Breast epithelium (tissue), 4 donors: ENCODE results near the gene KIN. TPM values are rescaled to one million over a fixed set of nuclear protein-coding genes. Genes with fewer than 3 reads are reported as not detected.

ENCODE experiments used
- DNase-seq, 2 donors: peaks; one replicate each; pipeline ENCODE4 v3.0.0-alpha.2; 2019; ENCODE audit warnings: low spot score in 2 of 2
- H3K27ac ChIP-seq, 2 donors: fragments of 200-600 bp; sonication (generic) in 1 of 2; one replicate each; pipeline ENCODE4 v1.5.1; 2016 to 2019; ENCODE audit warnings: mild to moderate bottlenecking in 1 of 2
- H3K27me3 ChIP-seq, 2 donors: fragments of 200-600 bp; sonication (generic) in 1 of 2; one replicate each; pipeline versions ENCODE4 v1.5.1 to v1.6.0; 2017 to 2019; ENCODE audit warnings: control low read depth in 1 of 2, mild to moderate bottlenecking in 1 of 2
- H3K36me3 ChIP-seq: fragments of 200-600 bp; one replicate; pipeline ENCODE4 v1.5.1; 2019
- H3K4me1 ChIP-seq, 2 donors: fragments of 200-600 bp; sonication (generic); one replicate each; pipeline ENCODE4 v1.5.1; 2016 to 2019; ENCODE audit warnings: control low read depth in 1 of 2
- H3K4me3 ChIP-seq, 3 donors: fragments of 200-600 bp; sonication (generic); 1 replicate in 2 of 3; 2 replicates in 1 of 3; pipeline ENCODE4 v1.5.1; 2016 to 2019; ENCODE audit warnings: mild to moderate bottlenecking in 3 of 3, moderate library complexity in 2 of 3
- H3K9me3 ChIP-seq, 2 donors: fragments of 200-600 bp; sonication (generic) in 1 of 2; one replicate each; pipeline ENCODE4 v1.5.1; 2016 to 2019; ENCODE audit warnings: control low read depth in 1 of 2
- CTCF ChIP-seq, 3 donors: fragments of 450-650 bp; IDR thresholded peaks; one replicate each; pipeline ENCODE4 v1.5.1; 2016 to 2017; ENCODE audit warnings: antibody characterized with exemption in 3 of 3, mild to moderate bottlenecking in 3 of 3, moderate library complexity in 3 of 3
- POLR2A ChIP-seq: fragments of 450-650 bp; IDR thresholded peaks from one replicate; pipeline ENCODE4 v1.6.1; 2016; ENCODE audit warnings: antibody characterized with exemption, mild to moderate bottlenecking, moderate library complexity
- POLR2AphosphoS5 ChIP-seq, 3 donors: sonication (generic); formaldehyde crosslinking; IDR thresholded peaks; one replicate each; pipeline ENCODE4 v1.6.1; 2017; ENCODE audit warnings: antibody characterized with exemption in 3 of 3
- intact Hi-C: fragments of 100-400 bp; cut with DNase I; formaldehyde crosslinking; loops from one replicate; pipeline ENCODE4 v1.15.1; 2023; ENCODE audit warnings: low total_unique reads
- total RNA-seq, 3 donors: library from RNA; depleted of rRNA; stranded (reverse); fragments of >200 nt; gene quantifications; one replicate each; pipeline ENCODE4 v1.1.0, GENCODE V29; 2016

The KIN gene
- total RNA-seq, 3 donors from 2014 or later = 5.9 to 13.3 (median 9.5) TPM

GRCh38 chr10:7794251-7795026 is 6.6 kb upstream of the KIN start:
- no peaks in the 10 kb centered on the region for H3K4me1 ChIP-seq

GRCh38 chr10:7792541-7792940 is 4.7 kb upstream of the KIN start:
- H3K4me3 ChIP-seq = no peak overlapping the region
- DNase-seq = no peak
- no peaks in the 10 kb centered on the region for H3K27me3 ChIP-seq
- H3K36me3 ChIP-seq = no peaks in the 10 kb centered on the region
- TF ChIP-seq POLR2A (no peak), CTCF (IDR thresholded peaks at IDR 0.05) (no peak), POLR2AphosphoS5 (IDR thresholded peaks at IDR 0.05) (no peak)
- intact Hi-C loops = no loop called here
- no peaks in the 10 kb centered on the region for H3K9me3 ChIP-seq
- no peak overlapping the region for H3K27ac ChIP-seq
- H3K4me1 ChIP-seq = no peaks in the 10 kb centered on the region

More at GRCh38 chr10:7794251-7795026, 6.6 kb upstream of the KIN start:
- no peak for DNase-seq
- TF ChIP-seq POLR2A = no peak
- Histone ChIP-seq H3K36me3 (no peaks in the 10 kb centered on the region), H3K9me3 (no peaks in the 10 kb centered on the region), H3K27ac (no peak overlapping the region), H3K27me3 (no peaks in the 10 kb centered on the region), H3K4me3 (no peak overlapping the region)
- intact Hi-C loops = no loop called here

GRCh38 chr10:7789390-7789789 is 1.6 kb upstream of the KIN start:
- TF ChIP-seq POLR2A (no peak), POLR2AphosphoS5 (IDR thresholded peaks at IDR 0.05) (no peak), CTCF (IDR thresholded peaks at IDR 0.05) (no peak)
- Histone ChIP-seq H3K27me3 (no peaks in the 10 kb centered on the region), H3K9me3 (no peaks in the 10 kb centered on the region), H3K4me3 (peak overlapping the region; percentile 88 to 99 (median 96)), H3K36me3 (no peaks in the 10 kb centered on the region), H3K27ac (no peak overlapping the region), H3K4me1 (peaks cover 0 to 6% of the 10 kb centered on the region in 2 donors)
- no peak for DNase-seq
- intact Hi-C loops = loop anchor here (2.0 kb wide), 1 partner anchor 307 kb away; no protein-coding TSS in a partner anchor

GRCh38 chr10:7788639-7789286 is 970 bp upstream of the KIN start:
- peak overlapping the region; percentile 85 to 89 for H3K27ac ChIP-seq
- no peak for DNase-seq
- intact Hi-C loops = loop anchor here (2.0 kb wide), 1 partner anchor 308 kb away; no protein-coding TSS in a partner anchor
- H3K36me3 ChIP-seq = no peaks in the 10 kb centered on the region
- no peak for TF ChIP-seq POLR2AphosphoS5 (IDR thresholded peaks at IDR 0.05)
- TF ChIP-seq CTCF (IDR thresholded peaks at IDR 0.05) = no peak
- TF ChIP-seq POLR2A = no peak
- H3K4me3 ChIP-seq = peak overlapping the region; percentile 88 to 99 (median 96)
- no peaks in the 10 kb centered on the region for H3K27me3 ChIP-seq
- H3K4me1 ChIP-seq = peaks cover 0 to 6% of the 10 kb centered on the region in 2 donors
- no peaks in the 10 kb centered on the region for H3K9me3 ChIP-seq

GRCh38 chr10:7787150-7787856 is 490 bp downstream of the KIN start:
- H3K27ac ChIP-seq = peak overlapping the region; percentile 82 to 85

More at GRCh38 chr10:7787150-7787856, 490 bp downstream of the KIN start:
- Histone ChIP-seq H3K4me3 (peak overlapping the region; percentile 88 to 99 (median 96)), H3K36me3 (no peaks in the 10 kb centered on the region), H3K4me1 (peaks cover 0 to 6% of the 10 kb centered on the region in 2 donors), H3K9me3 (no peaks in the 10 kb centered on the region), H3K27me3 (no peaks in the 10 kb centered on the region)
- intact Hi-C loops = no loop called here
- DNase-seq = no peak
- TF ChIP-seq CTCF (IDR thresholded peaks at IDR 0.05) = no peak
- no peak for TF ChIP-seq POLR2AphosphoS5 (IDR thresholded peaks at IDR 0.05)
- TF ChIP-seq POLR2A = no peak
